Breast epithelium (tissue), 3 donors: Measurements from ENCODE around the gene SDE2.

ENCODE experiments used
- CTCF ChIP-seq, 3 donors: fragments of 450-650 bp; IDR thresholded peaks; one replicate each; pipeline ENCODE4 v1.5.1; 2016 to 2017; ENCODE audit warnings: antibody characterized with exemption in 3 of 3, mild to moderate bottlenecking in 3 of 3, moderate library complexity in 3 of 3
- POLR2A ChIP-seq: fragments of 450-650 bp; IDR thresholded peaks from one replicate; pipeline ENCODE4 v1.6.1; 2016; ENCODE audit warnings: antibody characterized with exemption, mild to moderate bottlenecking, moderate library complexity
- POLR2AphosphoS5 ChIP-seq, 3 donors: sonication (generic); formaldehyde crosslinking; IDR thresholded peaks; one replicate each; pipeline ENCODE4 v1.6.1; 2017; ENCODE audit warnings: antibody characterized with exemption in 3 of 3

GRCh38 chr1:226002667-226003501 is 3.7 kb upstream of the SDE2 start:
- TF ChIP-seq POLR2AphosphoS5 (IDR thresholded peaks at IDR 0.05), result peak in 1 of 3 donors; percentile 2
- TF ChIP-seq POLR2A, result no peak
- TF ChIP-seq CTCF (IDR thresholded peaks at IDR 0.05), result no peak
